ENCODE measurements around the gene KRT31.
"Not testable (repeated sequence)": the region's sequence is repeated elsewhere in the genome, so short reads cannot be mapped to it uniquely, and the experiment has no call there.

The KRT31 gene

DNA sequence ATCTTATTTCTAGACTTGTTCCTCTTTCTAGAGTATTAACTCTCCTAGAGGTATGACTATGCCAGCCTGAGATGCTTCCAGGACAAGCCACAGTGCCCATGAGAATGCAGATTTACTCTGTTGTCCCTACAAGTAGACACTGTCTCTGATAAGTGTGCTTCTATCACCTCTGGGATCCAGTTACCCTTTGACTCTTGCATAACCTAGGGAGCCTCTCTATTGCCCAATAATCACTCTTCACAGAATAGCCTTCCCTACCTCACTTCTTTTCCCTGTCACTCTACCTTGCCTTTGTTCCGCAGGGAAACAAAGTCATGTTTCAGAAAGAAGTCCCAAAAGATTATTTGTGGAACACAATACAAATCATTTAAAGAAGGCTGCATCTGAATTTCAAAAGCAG lies 13.7 kb downstream of the KRT31 start:
- DNase-seq = no peak

DNA sequence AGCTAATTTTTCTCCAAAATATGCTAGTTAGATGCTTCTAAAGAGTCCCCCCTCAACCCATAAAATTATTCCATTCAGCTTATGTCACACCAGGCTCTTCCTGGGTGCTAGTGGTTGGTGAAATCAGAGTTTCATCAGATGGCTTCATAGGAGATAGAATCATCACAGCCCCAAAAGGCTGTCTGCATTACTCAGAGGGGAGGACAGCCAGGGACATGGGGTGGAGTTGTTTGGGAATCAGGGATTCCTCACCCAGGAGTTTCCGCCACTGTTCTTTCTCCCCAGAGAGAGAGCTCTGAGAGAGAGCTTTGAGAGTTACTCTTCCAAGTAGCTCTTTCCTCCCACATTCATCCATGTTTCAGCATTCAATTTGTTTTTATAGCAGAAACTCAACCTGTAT lies 15.0 kb downstream of the KRT31 start:
- no peak for DNase-seq

DNA sequence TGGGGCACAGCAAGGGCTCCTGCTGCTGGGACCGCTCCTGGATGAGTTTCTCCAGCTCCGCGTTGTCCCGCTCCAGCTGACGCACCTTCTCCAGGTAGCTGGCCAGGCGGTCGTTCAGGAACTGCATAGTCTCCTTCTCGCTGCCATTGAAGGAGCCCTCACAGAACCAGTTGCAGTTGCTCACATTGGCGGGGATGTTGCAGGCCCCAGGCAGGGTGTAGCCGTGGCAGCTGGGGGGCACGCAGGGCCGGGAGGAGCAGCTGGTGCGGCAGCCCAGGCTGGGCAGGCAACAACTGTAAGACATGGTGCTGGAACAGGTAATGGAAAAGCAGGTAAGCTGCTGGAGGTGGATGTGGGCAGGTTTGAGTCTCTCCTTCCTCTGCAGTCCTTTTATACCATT lies 15.5 kb downstream of the KRT31 start, which contains the start of gene KRT34:
KRT34 (minus strand) TSS at position 364 of the 400 bp plus-strand sequence; CDS start at position 304, 60 bp downstream.
- DNase-seq = not testable (repeated sequence)

DNA sequence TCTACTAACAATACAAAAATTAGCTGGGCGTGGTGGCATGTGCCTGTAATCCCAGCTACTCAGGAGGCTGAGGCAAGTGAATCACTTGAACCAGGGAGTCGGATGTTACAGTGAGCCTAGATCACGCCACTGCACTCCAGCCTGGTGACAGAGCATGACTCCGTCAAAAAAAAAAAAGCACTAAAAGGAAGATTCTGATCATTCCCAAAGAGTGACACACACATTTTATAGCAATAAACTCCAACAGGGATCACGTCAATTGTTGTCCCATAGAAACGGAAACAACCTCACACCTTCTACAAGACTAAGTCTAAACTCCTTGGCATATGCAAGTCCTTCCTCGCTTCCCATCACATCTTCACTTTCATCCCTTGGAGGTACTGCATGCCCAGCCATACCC lies 17.3 kb downstream of the KRT31 start:
- not testable (repeated sequence) for DNase-seq

DNA sequence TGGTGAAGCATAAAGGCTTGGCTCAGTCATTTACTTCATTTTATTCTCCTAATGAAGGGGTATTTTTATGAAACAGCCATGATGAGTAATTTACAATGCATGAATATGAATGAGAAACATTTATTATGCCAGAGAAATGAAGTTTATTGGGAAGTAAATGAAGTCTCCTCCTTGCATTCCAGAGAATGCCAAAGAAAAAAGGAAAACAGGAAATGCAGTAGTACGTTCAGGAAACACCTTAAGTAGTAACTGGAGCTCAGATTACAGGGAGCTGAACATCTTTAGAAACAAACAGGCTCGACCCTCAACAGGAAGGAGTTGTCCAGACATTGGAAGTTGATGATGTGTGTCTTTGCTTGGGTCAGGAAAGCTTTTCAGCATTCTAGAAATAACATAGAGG lies 19.9 kb downstream of the KRT31 start:
- no peak for DNase-seq

DNA sequence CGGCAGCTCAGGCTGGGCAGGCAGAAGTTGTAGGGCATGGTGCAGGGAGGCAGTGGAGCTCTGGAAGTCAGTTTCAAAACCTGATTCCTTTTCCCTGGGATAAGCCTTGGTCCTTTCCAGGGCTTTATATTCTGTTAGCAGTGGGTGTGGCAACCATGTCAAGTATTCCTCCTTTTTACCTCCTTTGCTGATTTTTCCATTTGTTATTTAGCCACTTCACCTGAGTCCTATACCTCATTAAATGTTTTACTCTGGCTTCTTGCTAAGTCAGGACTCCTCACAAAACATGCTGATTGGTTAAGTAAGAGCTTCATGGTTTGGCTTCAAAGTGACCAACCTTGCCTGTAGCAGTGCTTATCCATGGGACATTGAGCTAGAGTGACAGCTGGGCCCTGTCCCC lies 27.7 kb downstream of the KRT31 start, which contains the start of gene KRT33B:
KRT33B (minus strand) TSS at position 101 of the 400 bp plus-strand sequence; CDS start at position 38, 63 bp downstream.
- DNase-seq = no peak

DNA sequence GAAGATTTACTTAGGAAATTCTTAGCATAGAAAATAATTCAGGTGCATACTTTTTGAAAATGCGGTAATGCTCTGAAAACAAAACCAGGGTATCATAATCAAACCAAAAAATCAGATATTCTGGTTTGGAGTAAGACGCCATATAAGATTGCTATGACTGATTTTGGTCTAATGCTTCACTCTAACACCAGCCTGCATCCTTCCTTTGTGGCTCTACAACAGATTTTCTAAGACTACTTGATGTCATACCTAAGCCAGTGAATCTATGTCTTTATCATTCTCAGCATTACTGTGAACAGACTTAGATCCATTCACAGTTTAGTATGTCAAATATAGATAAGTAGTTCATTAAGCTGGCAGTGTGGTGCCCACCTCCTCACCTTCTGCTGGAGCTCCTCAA lies 28.4 kb downstream of the KRT31 start:
- DNase-seq = no peak

DNA sequence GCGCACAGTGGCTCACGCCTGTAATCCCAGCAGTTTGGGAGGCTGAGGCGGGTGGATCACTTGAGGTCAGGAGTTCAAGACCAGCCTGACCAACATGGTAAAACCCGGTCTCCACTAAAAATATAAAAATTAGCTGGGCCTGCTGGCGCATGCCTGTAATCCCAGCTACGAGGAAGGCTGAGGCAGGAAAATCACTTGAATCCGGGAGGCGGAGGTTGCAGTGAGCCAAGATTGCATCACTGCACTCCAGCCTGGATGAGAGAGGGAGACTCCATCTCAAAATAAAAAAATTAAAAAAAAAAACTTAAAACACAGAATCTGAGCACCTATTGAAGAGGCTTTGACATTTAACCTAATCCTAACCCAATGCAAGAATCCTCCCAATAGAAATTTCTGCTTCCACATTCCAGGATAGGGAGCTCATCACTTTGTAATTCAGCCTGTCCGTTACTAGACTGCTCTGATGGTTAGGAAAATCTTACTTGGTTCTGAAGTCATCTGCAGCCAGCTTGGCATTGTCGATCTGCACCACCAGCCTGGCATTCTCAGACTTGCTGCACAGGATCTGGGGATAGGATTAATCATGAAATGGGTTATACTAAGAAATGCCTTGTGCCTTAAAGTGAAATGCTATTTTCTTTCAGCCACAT lies 29.9 kb downstream of the KRT31 start:
- no peak for DNase-seq

DNA sequence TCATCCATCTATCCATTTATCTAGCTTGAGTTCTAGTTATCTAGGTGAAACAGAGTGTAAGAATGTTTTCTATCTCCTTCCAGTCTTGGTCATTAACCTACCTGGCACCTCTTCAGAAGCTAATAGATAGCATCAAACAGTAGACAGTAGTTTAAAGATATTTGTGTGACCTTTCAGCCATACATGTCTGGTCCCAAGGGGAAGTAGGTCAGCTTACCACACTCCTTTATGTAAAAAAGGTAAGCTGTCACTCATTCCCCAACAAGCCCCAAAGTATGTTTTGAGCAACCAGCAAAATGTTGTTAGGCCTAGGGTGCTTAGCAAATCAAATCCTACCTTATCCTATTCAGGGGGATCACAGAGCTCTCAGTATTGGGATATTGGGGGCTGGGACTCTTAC lies 31.3 kb downstream of the KRT31 start:
- DNase-seq = no peak

DNA sequence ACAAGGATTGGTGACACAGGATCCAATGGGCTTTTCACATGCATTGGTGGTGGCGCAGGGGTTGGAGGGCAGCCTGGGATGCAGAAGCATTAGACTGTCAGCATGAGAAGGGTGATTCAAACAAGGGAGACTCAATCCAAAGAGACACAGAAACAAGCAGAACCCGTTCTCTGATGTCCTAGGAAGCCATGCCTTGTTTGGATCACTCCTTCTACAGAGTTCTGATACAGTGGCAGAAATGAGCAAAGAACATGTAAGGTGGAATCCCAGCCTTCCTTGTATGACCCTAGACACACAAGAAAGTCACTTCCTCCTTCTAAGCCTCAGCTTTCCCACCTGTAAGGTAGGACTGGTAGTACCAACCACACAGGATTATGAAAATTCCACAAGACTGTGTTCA lies 33.5 kb downstream of the KRT31 start:
- no peak for DNase-seq

DNA sequence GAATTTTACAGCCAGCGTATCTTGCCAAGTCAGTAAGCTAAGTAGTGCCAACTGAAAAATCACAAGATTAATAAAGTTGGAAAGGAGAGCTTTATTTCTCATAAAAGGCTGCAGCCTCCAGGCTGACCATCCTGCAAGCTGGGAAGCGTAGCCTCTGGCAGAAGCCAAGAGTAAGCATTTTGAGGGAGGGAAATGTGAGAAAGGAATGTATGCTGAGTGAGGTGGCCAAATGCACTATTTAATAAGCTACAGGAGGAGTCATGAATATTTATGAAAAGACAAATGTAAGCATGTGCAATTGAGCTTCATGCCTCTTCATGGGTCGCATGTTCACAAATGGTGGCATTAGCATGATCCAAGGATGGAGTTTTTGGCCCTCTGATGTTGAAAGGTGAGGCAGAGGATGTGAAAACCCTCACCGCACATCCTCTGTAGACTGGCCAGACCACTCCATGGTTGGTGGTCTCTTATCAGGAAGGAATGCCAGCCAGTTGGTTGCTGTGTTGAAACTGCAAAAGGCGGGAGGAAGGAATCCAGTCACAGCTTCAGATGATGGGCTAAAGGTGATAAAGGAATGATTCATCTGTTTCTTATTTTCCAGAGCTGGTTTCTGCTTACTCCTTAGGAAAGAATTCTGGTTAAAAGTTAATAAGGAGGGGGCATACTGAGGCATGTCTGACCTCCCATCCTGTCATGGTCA lies 37.0 kb downstream of the KRT31 start:
- no peak for DNase-seq

DNA sequence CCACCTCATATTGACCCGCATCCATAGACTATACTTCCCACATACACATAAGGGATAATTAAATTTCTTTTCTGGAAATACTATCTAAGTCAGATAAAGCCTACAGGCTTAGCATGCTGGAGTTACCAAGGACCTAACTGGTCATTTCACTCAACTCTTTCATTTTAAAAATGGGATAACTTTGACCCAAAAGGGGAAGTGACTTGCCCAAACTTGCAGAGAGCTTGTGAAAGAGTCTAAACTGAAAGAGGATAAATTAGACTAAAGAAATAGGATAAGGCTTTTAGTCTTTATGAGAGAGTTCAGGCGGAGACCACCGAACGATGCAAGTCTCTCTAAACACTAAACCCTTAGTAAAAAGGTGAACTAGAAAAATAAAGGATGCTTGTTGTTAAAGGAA lies 42.9 kb downstream of the KRT31 start:
- DNase-seq = no peak

DNA sequence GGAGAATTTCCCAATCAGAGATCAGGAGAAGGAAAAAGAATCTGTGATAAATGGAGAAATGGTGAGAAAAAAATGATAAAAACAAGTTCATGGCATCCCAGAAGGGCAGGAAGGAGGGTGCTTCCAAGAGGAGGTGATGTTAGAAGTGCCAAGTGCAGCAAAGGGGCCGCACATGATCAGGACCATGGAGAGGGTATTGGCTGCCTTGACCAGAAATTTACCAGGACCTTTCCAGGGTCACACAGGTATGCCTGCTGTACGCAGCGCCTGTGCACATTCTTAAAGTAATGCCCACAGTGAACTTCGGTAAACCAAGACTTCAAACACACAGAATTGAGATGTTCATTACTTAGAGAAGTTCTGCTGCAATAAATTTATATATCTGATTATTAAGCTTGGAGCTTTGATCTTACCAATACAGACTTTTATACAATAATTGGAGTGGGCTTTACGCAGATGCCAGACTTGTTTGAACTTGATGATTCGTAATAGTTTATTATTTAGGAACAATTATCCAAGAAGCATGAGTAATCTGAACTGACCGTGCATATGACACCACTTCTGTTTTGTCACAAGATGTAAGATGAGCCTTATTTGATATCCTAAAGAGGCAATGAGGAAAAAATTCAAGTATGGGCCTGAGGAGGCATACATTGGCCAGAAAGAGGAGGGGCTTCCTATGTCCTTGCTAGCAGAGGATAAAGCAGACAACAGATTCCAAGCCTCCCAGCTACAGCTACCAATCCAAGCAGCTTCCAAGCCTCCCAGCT lies 44.6 kb downstream of the KRT31 start:
- no peak for DNase-seq

DNA sequence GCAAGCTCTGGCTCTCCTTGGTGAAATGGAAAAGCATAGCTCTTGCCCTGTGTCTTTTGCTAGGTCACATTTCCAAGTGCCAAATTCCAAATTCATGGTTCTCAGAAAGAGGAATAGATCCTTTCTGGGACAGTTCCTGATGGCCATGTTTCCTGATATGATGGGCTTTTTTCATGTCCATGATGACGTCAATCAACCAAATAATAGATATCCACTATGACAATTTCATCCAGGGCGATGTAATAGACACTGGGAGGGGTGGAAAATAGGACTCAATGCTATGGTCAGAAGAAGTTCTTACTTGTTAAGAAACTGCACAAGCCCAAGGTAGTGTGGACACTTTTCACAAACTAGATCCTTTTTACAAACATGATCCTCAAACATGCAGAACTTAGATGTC lies 46.2 kb downstream of the KRT31 start:
- DNase-seq = no peak

DNA sequence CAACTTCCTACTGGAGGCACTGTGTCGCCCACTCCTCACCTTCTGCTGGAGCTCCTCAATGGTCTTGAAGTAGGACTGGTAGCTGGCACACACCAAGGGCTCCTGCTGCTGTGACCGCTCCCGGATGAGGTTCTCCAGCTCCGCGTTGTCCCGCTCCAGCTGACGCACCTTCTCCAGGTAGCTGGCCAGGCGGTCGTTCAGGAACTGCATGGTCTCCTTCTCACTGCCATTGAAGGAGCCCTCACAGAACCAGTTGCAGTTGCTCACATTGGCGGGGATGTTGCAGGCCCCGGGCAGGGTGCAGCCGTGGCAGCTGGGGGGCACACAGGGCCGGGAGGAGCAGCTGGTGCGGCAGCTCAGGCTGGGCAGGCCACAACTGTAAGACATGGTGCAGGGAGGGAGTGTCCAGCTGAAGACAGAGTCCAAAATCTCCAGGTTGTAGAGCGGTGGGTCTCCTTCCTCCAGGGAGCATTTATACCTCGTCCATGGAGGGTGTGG lies 47.0 kb downstream of the KRT31 start, which contains the start of gene KRT33A:
KRT33A (minus strand) TSS at position 448 of the 498 bp plus-strand sequence; CDS start at position 387, 61 bp downstream.
- DNase-seq = not testable (repeated sequence)

DNA sequence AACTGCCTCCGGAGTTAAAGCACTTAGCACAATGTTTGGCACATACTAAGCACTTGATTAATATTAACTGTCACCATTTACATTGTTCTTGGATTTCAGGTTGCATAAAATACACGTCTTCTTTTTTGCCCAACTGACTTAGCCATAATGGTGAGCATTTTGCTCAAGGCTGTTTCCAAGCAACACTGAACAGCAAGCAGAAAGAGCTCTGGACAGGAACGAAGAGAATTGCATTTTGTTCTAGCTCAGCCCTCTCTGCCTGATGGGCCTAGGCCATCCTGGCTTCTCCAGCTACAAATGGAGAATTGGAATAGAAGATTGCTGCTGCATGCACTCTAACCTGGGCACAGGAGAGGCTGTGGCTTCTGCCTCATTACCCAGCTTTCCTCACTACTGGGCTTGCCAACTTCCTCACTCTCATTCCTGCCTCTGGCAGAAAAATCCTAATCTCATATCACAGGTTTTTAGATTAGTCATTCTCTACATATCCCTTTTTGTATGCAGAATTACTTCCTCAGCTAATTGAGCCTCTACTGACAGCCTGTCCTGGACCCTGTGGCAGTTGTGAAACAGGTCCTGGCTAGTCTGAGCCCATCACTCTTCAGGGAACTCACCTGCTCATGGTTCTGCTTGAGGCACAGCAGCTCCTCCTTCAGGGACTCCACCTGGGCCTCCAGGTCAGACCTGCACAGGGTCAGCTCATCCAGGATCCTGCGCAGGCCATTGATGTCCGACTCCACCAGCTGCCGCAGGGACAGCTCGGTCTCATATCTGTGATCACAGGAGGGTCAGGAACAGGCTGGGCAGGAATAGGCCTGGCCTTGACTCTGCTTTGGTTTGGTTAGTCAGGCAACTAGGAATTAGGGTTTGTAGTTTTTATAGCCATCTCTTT lies 49.3 kb downstream of the KRT31 start:
- DNase-seq = no peak

DNA sequence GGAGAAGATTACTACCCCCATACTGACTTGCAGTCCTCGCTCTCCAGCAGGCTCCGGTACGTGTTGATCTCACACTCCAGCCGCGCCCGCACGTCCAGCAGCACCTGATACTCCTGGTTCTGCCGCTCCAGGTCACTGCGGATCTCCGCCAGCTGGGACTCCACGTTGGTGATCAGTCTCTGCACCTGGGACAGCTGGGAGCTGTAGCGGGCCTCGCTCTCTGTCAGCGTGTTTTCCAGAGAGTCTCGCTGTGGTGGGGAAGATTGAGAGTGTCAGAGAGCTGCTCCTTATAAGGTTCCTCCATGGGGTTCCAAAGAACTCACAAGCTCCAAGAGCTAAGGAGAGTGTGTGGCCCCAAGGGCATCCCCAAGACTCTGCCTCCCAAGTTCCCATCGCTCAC lies 51.0 kb downstream of the KRT31 start:
- DNase-seq = not testable (repeated sequence)

DNA sequence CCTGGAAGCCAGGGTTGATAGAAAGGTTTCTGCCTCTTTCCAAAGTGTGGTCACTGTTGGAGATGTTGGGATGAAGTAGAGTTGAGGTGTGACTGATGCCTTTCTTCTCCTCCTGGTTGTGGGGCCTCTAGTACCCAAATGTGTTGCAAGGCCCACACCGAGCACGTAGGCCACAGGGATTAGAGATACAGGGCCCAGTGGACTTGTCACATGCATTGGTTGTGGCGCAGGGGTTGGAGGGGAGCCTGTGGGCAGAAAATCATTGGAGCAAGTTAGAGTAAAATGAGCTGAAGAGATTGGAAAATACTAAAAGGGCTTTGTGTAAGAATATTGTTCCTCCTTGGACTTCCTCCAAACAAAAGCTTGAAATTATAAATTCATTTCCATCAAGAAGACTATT lies 51.4 kb downstream of the KRT31 start:
- DNase-seq = no peak
